Mucosa of descending colon (tissue), 3 donors: ENCODE data around the gene SASH3. TPM values are rescaled to one million over a fixed set of nuclear protein-coding genes. Genes with fewer than 3 reads are reported as not detected.

Source experiments
- ATAC-seq: fragments of 200-7000 bp; cut with Tn5 transposase; one replicate; pipeline ENCODE4 v1.9.1; 2020; ENCODE audit warnings: mild to moderate bottlenecking, moderate library complexity
- DNase-seq, 3 donors: peaks; one replicate each; pipeline ENCODE4 v3.0.0-alpha.2; 2020
- H3K36me3 ChIP-seq: fragments of 200-600 bp; one replicate; pipeline ENCODE4 v1.8.0; 2021; ENCODE audit warnings: low read depth, mild to moderate bottlenecking
- H3K4me1 ChIP-seq: fragments of 200-600 bp; one replicate; pipeline ENCODE4 v1.8.0; 2021; ENCODE audit warnings: low read depth, mild to moderate bottlenecking
- H3K4me3 ChIP-seq: fragments of 200-600 bp; one replicate; pipeline ENCODE4 v1.8.0; 2021; ENCODE audit warnings: mild to moderate bottlenecking
- H3K9me3 ChIP-seq: fragments of 200-600 bp; one replicate; pipeline ENCODE4 v1.8.0; 2021; ENCODE audit warnings: mild to moderate bottlenecking
- CTCF ChIP-seq: fragments of 200-600 bp; IDR thresholded peaks from one replicate; pipeline ENCODE4 v1.8.0; 2022; ENCODE audit warnings: antibody characterized with exemption, mild to moderate bottlenecking
- intact Hi-C, 2 donors: fragments of 100-400 bp; cut with DNase I in 1 of 2; cut with micrococcal nuclease in 1 of 2; formaldehyde crosslinking; loops; one replicate each; pipeline versions ENCODE4 v1.11.0 to v1.11.1; 2022; cut with DNase I, micrococcal nuclease
- total RNA-seq, 3 donors: library from RNA; stranded (reverse); fragmentation: NEBNext Ultra II Directional in 2 of 3; extraction: Animal tissue kit (Norgen Biotek cat#: 25700) in 2 of 3; gene quantifications; one replicate each; pipeline versions ENCODE4 v1.2.1 to v1.2.4, GENCODE V29; 2021 to 2023
- donor health status: DM: no; HTN: no; CAD: no; lungs with moderate emphysema.
- donor health status: DM: no; HTN: no; CAD: no.
- donor health status: DM: no; HTN: yes; CAD: no.

The SASH3 gene
- total RNA-seq, 3 donors from 2014 or later = 6.1 to 10.1 (median 7.2) TPM

- no peaks in the 10 kb centered on the region for H3K36me3 ChIP-seq
- H3K9me3 ChIP-seq = no peaks in the 10 kb centered on the region
- DNase-seq (no peak), ATAC-seq (peak; percentile 18)
- H3K4me3 ChIP-seq = no peak overlapping the region
- intact Hi-C loops = no loop called here
- no peaks in the 10 kb centered on the region for H3K4me1 ChIP-seq
- TF ChIP-seq CTCF = no peak
Observed at GRCh38 chrX:129797251-129797906, 17.6 kb downstream of the SASH3 start.

- ATAC-seq (no peak), DNase-seq (no peak)
- H3K4me1 ChIP-seq = no peaks in the 10 kb centered on the region
- H3K9me3 ChIP-seq = no peaks in the 10 kb centered on the region
- no peak for TF ChIP-seq CTCF
- intact Hi-C loops = no loop called here
- H3K4me3 ChIP-seq = no peak overlapping the region
- no peaks in the 10 kb centered on the region for H3K36me3 ChIP-seq
Observed at GRCh38 chrX:129798456-129798855, 18.7 kb downstream of the SASH3 start.

- intact Hi-C loops = no loop called here
- DNase-seq (no peak), ATAC-seq (no peak)
- Histone ChIP-seq H3K9me3 (no peaks in the 10 kb centered on the region), H3K4me3 (no peak overlapping the region), H3K36me3 (no peaks in the 10 kb centered on the region), H3K4me1 (no peaks in the 10 kb centered on the region)
- TF ChIP-seq CTCF = no peak
Observed at GRCh38 chrX:129798888-129799287, 19.1 kb downstream of the SASH3 start.

- no peak overlapping the region for H3K4me3 ChIP-seq
- intact Hi-C loops = no loop called here
- DNase-seq (no peak), ATAC-seq (no peak)
- no peak for TF ChIP-seq CTCF
- H3K36me3 ChIP-seq = no peaks in the 10 kb centered on the region
- H3K4me1 ChIP-seq = no peaks in the 10 kb centered on the region
- no peaks in the 10 kb centered on the region for H3K9me3 ChIP-seq
Observed at GRCh38 chrX:129800186-129800585, 20.4 kb downstream of the SASH3 start.

- DNase-seq (no peak), ATAC-seq (no peak)
- intact Hi-C loops = no loop called here
- no peak overlapping the region for H3K4me3 ChIP-seq
- no peaks in the 10 kb centered on the region for H3K4me1 ChIP-seq
- TF ChIP-seq CTCF = no peak
- no peaks in the 10 kb centered on the region for H3K36me3 ChIP-seq
- H3K9me3 ChIP-seq = no peaks in the 10 kb centered on the region
Observed at GRCh38 chrX:129802863-129803262, 23.1 kb downstream of the SASH3 start.

- Histone ChIP-seq H3K36me3 (no peaks in the 10 kb centered on the region), H3K4me1 (no peaks in the 10 kb centered on the region), H3K4me3 (no peak overlapping the region), H3K9me3 (no peaks in the 10 kb centered on the region)
- no peak for DNase-seq
- ATAC-seq = no peak
- TF ChIP-seq CTCF = no peak
- intact Hi-C loops = no loop called here
Observed at GRCh38 chrX:129804806-129805205, 25.1 kb downstream of the SASH3 start.
